ACC112 (cell line): ENCODE measurements around the gene DRD3.

Source experiments
- H2AFZ ChIP-seq: fragments of 200-600 bp; sonication (generic); one replicate; pipeline ENCODE4 v1.6.0; 2017; ENCODE audit warnings: antibody characterized with exemption, low read length; ENCODE audit not compliant: unreplicated experiment
- H3K27ac ChIP-seq: fragments of 200-600 bp; sonication (generic); 2 replicates; pipeline ENCODE4 v1.5.1; 2014; ENCODE audit warnings: low read depth, mild to moderate bottlenecking, antibody characterized with exemption, low read length, moderate library complexity
- H3K27me3 ChIP-seq: fragments of 200-600 bp; sonication (generic); 2 replicates; pipeline ENCODE4 v1.6.1; 2014; ENCODE audit warnings: mild to moderate bottlenecking, antibody characterized with exemption, low read length, moderate library complexity, mixed read lengths; ENCODE audit not compliant: insufficient read depth
- H3K36me3 ChIP-seq: fragments of 200-600 bp; sonication (generic); 2 replicates; pipeline ENCODE4 v1.6.1; 2016; ENCODE audit warnings: mild to moderate bottlenecking, antibody characterized with exemption, low read length, moderate library complexity, mixed read lengths; ENCODE audit not compliant: insufficient read depth
- H3K4me1 ChIP-seq: fragments of 200-600 bp; sonication (generic); one replicate; pipeline ENCODE4 v1.6.1; 2016; ENCODE audit warnings: low read length, mixed read lengths; ENCODE audit not compliant: insufficient read depth, unreplicated experiment, control insufficient read depth
- H3K4me3 ChIP-seq: fragments of 200-600 bp; sonication (generic); 2 replicates; pipeline ENCODE4 v1.5.1; 2014; ENCODE audit warnings: mild to moderate bottlenecking, low read depth, low read length
- H3K79me2 ChIP-seq: fragments of 200-600 bp; sonication (generic); one replicate; pipeline ENCODE4 v1.6.0; 2016; ENCODE audit warnings: low read length; ENCODE audit not compliant: control insufficient read depth, unreplicated experiment, insufficient read depth

DRD3 gene

GRCh38 chr3:114186501-114186900, 7.6 kb upstream of the DRD3 start:
- Histone ChIP-seq H3K36me3 (no peaks in the 10 kb centered on the region), H3K27me3 (peaks cover 72% of the 10 kb centered on the region), H2AFZ (no peak overlapping the region), H3K79me2 (no peaks in the 10 kb centered on the region), H3K4me3 (no peak overlapping the region), H3K27ac (no peak overlapping the region), H3K4me1 (no peaks in the 10 kb centered on the region)

- Histone ChIP-seq H3K4me1 (no peaks in the 10 kb centered on the region), H3K36me3 (no peaks in the 10 kb centered on the region), H3K27ac (no peak overlapping the region), H3K4me3 (no peak overlapping the region), H3K27me3 (peaks cover 91% of the 10 kb centered on the region), H3K79me2 (no peaks in the 10 kb centered on the region), H2AFZ (no peak overlapping the region)
Measured at GRCh38 chr3:114179575-114179974, 723 bp upstream of the DRD3 start.

DNA sequence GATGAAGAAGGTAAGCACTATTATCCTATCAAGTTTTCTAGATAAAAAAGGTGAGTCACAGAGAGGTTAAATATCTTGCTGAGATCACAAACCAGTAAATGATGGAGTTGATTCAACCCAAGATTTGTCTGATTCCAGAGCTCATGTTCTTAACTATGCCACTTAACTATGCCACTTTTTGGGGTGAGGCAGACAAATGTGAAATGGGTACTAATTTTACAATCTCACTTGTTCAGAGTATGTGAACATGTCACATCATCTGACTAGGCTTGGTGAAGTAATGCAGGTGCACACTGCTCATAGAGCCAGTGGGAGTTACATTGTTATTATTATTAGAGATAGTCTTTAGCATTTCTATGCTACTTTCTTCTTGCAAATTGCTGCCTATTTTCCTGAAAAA, 2.0 kb downstream of the DRD3 start:
- H3K4me3 ChIP-seq, result no peak overlapping the region
- H3K27me3 ChIP-seq, result peaks cover 68% of the 10 kb centered on the region
- H2AFZ ChIP-seq, result no peak overlapping the region
- no peaks in the 10 kb centered on the region for H3K79me2 ChIP-seq
- no peak overlapping the region for H3K27ac ChIP-seq
- H3K4me1 ChIP-seq, result no peaks in the 10 kb centered on the region
- no peaks in the 10 kb centered on the region for H3K36me3 ChIP-seq

GRCh38 chr3:114176487-114176886, 2.4 kb downstream of the DRD3 start:
- H3K4me1 ChIP-seq, result no peaks in the 10 kb centered on the region

DNA sequence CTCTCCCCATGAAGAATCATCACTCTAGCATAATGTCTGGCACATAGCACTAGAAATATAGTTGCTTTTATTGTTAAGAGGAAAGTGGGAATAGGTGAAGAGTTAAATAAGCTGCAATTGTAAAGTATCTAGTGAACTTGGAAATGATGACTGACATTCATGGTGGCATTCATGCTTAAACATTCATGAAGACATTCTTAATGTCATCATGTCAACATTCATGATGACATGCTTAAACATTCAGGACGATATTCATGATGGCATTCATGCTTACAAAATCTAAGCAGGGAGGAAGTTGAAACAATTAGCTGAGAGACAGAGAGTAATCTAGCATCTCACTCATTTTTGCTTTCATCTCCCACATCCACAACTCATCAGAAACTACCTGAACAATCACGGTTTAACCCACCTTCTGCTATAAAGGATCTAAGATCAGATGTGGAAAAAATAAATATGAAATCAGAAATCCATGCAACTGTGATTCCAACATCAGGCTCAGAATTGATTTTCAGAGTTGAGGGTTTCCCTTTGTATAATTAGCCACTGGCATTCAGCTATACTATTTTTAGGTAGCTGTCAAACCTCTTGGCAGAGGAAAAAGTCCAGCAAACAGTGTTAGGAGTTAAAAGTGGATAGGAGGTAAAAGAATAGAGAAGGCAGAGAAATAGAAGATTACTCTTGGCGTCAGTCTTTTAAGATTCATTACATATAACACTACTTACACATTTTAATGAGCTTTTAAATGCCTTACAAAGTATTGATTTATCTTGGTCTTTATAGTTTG, 3.5 kb downstream of the DRD3 start:
- no peaks in the 10 kb centered on the region for H3K36me3 ChIP-seq
- peaks cover 68% of the 10 kb centered on the region for H3K27me3 ChIP-seq
- H3K4me1 ChIP-seq, result no peaks in the 10 kb centered on the region
- no peak overlapping the region for H3K27ac ChIP-seq
- H3K4me3 ChIP-seq, result no peak overlapping the region
- no peaks in the 10 kb centered on the region for H3K79me2 ChIP-seq
- H2AFZ ChIP-seq, result no peak overlapping the region

More at GRCh38 chr3:114176487-114176886, 2.4 kb downstream of the DRD3 start:
- H2AFZ ChIP-seq, result no peak overlapping the region
- no peaks in the 10 kb centered on the region for H3K36me3 ChIP-seq
- no peak overlapping the region for H3K27ac ChIP-seq
- H3K79me2 ChIP-seq, result no peaks in the 10 kb centered on the region
- H3K27me3 ChIP-seq, result peaks cover 68% of the 10 kb centered on the region
- no peak overlapping the region for H3K4me3 ChIP-seq

DNA sequence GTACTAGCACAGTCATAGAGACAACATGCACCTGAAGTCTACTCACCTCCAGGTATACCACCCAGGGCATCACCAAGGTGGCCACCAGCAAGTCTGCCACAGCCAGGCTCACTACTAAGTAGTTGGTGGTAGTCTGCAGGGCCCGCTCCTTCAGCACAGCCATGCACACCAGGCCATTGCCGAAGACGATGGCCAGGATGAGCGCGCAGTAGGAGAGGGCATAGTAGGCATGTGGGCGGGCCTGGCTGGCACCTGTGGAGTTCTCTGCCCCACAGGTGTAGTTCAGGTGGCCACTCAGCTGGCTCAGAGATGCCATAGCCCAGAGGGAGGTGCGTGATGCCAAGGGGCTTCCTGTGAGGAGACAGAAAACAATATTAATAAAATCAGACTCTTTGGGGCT, 7.2 kb downstream of the DRD3 start:
- Histone ChIP-seq H3K79me2 (no peaks in the 10 kb centered on the region), H3K36me3 (no peaks in the 10 kb centered on the region), H3K4me1 (no peaks in the 10 kb centered on the region), H3K27me3 (peaks cover 73% of the 10 kb centered on the region), H3K4me3 (no peak overlapping the region), H2AFZ (no peak overlapping the region), H3K27ac (no peak overlapping the region)

DNA sequence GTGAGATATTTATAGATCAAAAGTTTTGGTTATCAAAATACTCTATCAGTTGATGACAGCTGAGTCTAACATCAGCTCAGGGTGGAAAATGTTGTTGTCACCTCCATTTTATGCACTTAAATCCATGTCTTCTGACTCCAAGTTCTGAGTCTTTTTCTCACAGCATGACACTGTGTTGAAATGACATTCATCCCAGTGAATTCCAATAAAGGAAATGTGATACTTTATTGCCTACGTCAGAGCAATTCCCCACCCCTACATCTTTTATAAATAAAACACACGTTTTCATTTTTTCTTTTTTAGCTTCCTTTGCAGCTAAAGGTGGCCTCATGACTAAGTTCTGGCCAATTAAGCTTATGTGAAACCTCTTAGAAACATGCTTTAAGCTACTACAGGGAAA, 10.7 kb downstream of the DRD3 start:
- Histone ChIP-seq H3K4me1 (no peaks in the 10 kb centered on the region), H3K36me3 (no peaks in the 10 kb centered on the region), H2AFZ (no peak overlapping the region), H3K79me2 (no peaks in the 10 kb centered on the region), H3K27me3 (peaks cover 58% of the 10 kb centered on the region), H3K4me3 (no peak overlapping the region), H3K27ac (no peak overlapping the region)

- Histone ChIP-seq H3K4me3 (no peak overlapping the region), H3K36me3 (no peaks in the 10 kb centered on the region), H3K27ac (no peak overlapping the region), H3K27me3 (peaks cover 23% of the 10 kb centered on the region), H3K4me1 (no peaks in the 10 kb centered on the region), H3K79me2 (no peaks in the 10 kb centered on the region), H2AFZ (no peak overlapping the region)
Measured at GRCh38 chr3:114157321-114157720, 21.5 kb downstream of the DRD3 start.

DNA sequence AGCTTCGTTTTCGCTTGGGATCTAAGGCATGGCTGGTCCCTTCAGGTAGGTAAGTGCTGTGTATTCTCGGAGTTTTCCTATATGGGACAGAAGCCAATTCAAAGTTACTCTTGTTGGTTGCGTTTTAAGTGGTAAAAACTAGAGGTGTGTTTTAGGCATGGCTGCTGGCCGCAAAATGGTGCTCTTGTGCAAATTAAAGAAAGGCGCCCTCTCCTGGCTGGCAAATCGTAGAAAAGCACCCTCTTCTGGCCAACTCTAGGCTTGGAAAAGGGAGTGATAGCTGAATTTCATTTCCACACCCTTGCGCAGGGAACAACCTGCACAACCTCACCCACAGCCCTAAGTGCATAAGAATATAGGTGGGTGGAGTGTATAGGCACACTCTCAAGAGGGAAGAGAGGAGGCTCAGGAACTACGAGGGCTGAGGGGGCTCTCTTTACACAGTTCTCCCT, 23.5 kb downstream of the DRD3 start:
- Histone ChIP-seq H2AFZ (no peak overlapping the region), H3K4me3 (no peak overlapping the region)

DNA sequence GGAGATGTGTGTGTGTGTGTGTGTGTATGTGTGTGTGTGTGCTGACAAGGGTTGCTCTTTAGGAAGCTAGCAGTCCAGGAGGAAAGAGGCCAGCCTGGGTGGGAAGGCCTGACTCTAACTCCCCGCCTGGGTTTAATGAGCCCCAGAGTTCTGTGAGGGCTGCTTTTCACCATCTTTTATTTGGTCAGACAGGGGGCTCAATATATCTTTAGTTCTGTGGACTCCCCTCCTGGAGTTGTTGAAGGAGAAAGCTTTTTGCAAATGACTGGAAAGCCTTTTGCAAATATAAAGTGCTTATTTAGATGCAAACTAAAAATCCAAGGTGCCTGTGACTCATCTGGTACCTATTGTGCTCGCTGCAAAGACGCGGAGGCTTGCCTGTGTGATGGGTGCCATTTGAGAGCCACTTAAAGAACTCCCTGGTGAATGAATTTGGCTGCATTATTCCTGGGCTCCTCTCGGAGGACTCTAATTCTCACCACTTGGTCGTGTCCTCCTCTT, 24.5 kb downstream of the DRD3 start:
- no peaks in the 10 kb centered on the region for H3K4me1 ChIP-seq
- H3K79me2 ChIP-seq, result no peaks in the 10 kb centered on the region
- no peak overlapping the region for H3K4me3 ChIP-seq
- peaks cover 12% of the 10 kb centered on the region for H3K27me3 ChIP-seq
- H2AFZ ChIP-seq, result no peak overlapping the region
- H3K36me3 ChIP-seq, result no peaks in the 10 kb centered on the region
- H3K27ac ChIP-seq, result no peak overlapping the region

More for the DNA sequence above, 23.5 kb downstream of the DRD3 start:
- Histone ChIP-seq H3K36me3 (no peaks in the 10 kb centered on the region), H3K27ac (no peak overlapping the region), H3K79me2 (no peaks in the 10 kb centered on the region), H3K4me1 (no peaks in the 10 kb centered on the region), H3K27me3 (peaks cover 19% of the 10 kb centered on the region)

- Histone ChIP-seq H3K4me3 (peak overlapping the region; percentile 76), H3K79me2 (no peaks in the 10 kb centered on the region), H3K27me3 (no peaks in the 10 kb centered on the region; the same call in 1 of the 2 replicates), H3K27ac (no peak overlapping the region), H3K4me1 (no peaks in the 10 kb centered on the region), H2AFZ (no peak overlapping the region), H3K36me3 (no peaks in the 10 kb centered on the region)
Measured at GRCh38 chr3:114152519-114153151, 26.2 kb downstream of the DRD3 start.
